Activated CD4-positive, alpha-beta T cell treated with anti-CD3 and anti-CD28 coated beads for 36 hours (primary cell): ENCODE data around the gene FAM219B. TPM values are rescaled to one million over a fixed set of nuclear protein-coding genes. Genes with fewer than 3 reads are reported as not detected.

ENCODE experiments used
- ATAC-seq: fragments of 200-7000 bp; cut with Tn5 transposase; one replicate; pipeline ENCODE4 v1.10.0; 2021; ENCODE audit warnings: mild to moderate bottlenecking, moderate library complexity
- CTCF ChIA-PET: fragments of 350-600 bp; sonication (Branson Sonifier 250); formaldehyde crosslinking; loops from one replicate; lab custom pipeline; 2021; ENCODE audit warnings: antibody characterized with exemption; lab: Charles Lee
- POLR2A ChIA-PET: fragments of 350-600 bp; sonication (Branson Sonifier 250); formaldehyde crosslinking; loops from one replicate; lab custom pipeline; 2021; ENCODE audit warnings: antibody characterized with exemption, inconsistent platforms; lab: Charles Lee
- DNase-seq: peaks from one replicate; pipeline ENCODE4 v3.0.0-alpha.2; 2020
- H3K27ac Mint-ChIP-seq: one replicate; pipeline ENCODE4 v1.8.0; 2021; ENCODE audit warnings: mixed read lengths
- H3K27me3 Mint-ChIP-seq: one replicate; pipeline ENCODE4 v1.8.0; 2021; ENCODE audit warnings: mixed read lengths
- H3K36me3 Mint-ChIP-seq: one replicate; pipeline ENCODE4 v1.8.0; 2021; ENCODE audit warnings: low read depth, mixed read lengths
- H3K4me1 Mint-ChIP-seq: one replicate; pipeline ENCODE4 v1.8.0; 2021; ENCODE audit warnings: mixed read lengths
- H3K4me3 Mint-ChIP-seq: one replicate; pipeline ENCODE4 v1.8.0; 2021; ENCODE audit warnings: mild to moderate bottlenecking, moderate library complexity, mixed read lengths
- H3K9me3 Mint-ChIP-seq: one replicate; pipeline ENCODE4 v1.8.0; 2021; ENCODE audit warnings: low read depth, mixed read lengths
- intact Hi-C, 2 experiments: fragments of 100-400 bp; cut with DNase I in 1 of 2; cut with micrococcal nuclease in 1 of 2; formaldehyde crosslinking; loops; one replicate each; pipeline versions ENCODE4 v1.14.2 to v1.15.1; 2022 to 2024; cut with DNase I, micrococcal nuclease
- total RNA-seq, 2 experiments: library from RNA; stranded (reverse); gene quantifications; one replicate each; pipeline ENCODE4 v1.2.3, GENCODE V29; 2021

Gene FAM219B
- total RNA-seq, 2 experiments from 2014 or later: 39.3 to 49.7 TPM

DNA sequence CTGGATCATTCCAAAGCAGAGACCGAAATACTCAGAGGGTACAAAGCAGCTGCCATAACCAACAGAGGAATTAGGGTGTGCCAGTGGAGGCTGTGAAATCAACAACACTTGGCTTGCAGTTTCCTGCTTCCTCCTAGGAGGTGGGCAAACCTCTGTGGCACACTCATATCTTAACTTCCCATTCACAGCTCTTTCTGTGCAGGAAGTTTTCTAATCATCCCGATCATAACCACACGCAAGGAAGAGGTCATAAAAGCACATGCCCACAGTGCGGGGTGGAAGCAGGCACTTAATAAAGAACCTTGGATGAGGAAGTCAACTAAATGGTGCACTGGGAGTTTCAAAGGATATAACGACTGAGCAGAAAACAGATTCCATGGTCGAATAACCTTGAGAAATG is 38.6 kb downstream of the FAM219B start:
- POLR2A ChIA-PET: interaction anchor here (0.7 kb wide), 1 partner anchor 143 kb away, joined by 3 read pairs; the partner anchor contains the start of gene CYP1A1

DNA sequence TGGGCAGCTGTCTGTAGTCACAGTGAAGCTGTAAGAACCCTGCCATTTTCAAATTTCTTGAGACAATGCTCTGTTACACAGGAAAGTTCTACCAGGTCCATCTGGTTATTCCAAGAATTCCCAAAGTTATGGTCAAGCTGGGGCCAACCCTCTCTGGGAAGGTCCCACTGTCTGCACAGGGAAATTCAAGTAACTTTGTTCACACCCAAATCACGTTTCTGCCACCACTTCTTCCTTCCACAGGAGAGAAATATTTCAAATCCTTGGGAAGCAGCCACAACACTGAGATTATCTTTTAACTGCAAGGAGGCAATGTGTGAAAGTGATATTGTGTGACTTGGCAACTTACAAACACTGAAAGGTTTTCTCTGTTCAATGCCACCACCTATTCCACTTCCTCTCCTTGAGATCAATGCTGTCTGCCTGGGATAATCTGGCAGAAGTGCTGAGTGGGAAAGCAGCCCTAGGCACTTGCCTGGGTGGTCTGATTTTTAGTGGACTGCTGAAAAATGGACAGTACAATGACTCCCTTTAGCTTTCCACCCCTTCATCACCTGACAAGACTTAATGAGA is 39.1 kb downstream of the FAM219B start:
- ATAC-seq: no peak
- Mint-ChIP-seq H3K9me3 (no peaks in the 10 kb centered on the region), H3K27ac (peak overlapping the region; percentile 77), H3K4me1 (peaks cover 83% of the 10 kb centered on the region), H3K4me3 (peak overlapping the region; percentile 14), H3K27me3 (no peaks in the 10 kb centered on the region), H3K36me3 (peaks cover 29% of the 10 kb centered on the region)
- DNase-seq: no peak
- intact Hi-C loops: no loop called here
- CTCF ChIA-PET: interaction anchor here (0.9 to 4.3 kb wide), 3 partner anchors 12 to 34 kb away, joined by 3 to 38 read pairs (median 4); no protein-coding TSS in a partner anchor
- POLR2A ChIA-PET: interaction anchor here (0.7 kb wide), 1 partner anchor 142 kb away, joined by 3 read pairs; the partner anchor contains the start of gene CYP1A1

More for the DNA sequence above, 38.6 kb downstream of the FAM219B start:
- peak; percentile 17 for DNase-seq
- Mint-ChIP-seq H3K27ac (peak overlapping the region; percentile 77), H3K4me1 (peaks cover 87% of the 10 kb centered on the region), H3K36me3 (peaks cover 29% of the 10 kb centered on the region), H3K27me3 (no peaks in the 10 kb centered on the region), H3K9me3 (no peaks in the 10 kb centered on the region), H3K4me3 (peak overlapping the region; percentile 14)
- CTCF ChIA-PET: interaction anchor here (0.6 to 4.3 kb wide), 3 partner anchors 15 to 127 kb away, joined by 3 to 38 read pairs (median 3); no protein-coding TSS in a partner anchor
- intact Hi-C loops: no loop called here
- no peak for ATAC-seq

DNA sequence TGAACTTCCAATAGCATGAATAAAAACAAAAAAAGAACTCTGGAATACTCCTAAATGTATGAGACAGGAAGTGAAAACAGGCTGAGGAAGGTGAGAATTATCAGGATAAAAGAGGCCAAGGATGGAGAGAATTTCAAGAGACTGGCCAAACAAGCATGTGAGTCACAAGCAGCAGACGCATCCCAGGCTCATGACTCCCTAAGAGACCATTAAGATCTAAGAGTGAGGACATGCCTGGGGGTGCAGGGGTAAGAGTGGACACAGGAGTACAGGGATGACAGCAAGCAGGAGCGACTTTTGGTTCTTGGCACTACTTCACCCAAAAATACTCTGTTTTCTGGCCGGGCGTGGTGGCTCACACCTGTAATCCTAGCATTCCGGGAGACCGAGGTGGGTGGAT is 40.6 kb downstream of the FAM219B start:
- peaks cover 29% of the 10 kb centered on the region for H3K36me3 Mint-ChIP-seq
- DNase-seq (no peak), ATAC-seq (no peak)
- no peak overlapping the region for H3K4me3 Mint-ChIP-seq
- no peaks in the 10 kb centered on the region for H3K9me3 Mint-ChIP-seq
- ChIA-PET POLR2A (interaction anchor here (0.5 kb wide), 1 partner anchor 9 kb away, joined by 9 read pairs; no protein-coding TSS in a partner anchor), CTCF (interaction anchor here (0.6 to 0.9 kb wide), 2 partner anchors 21 to 98 kb away, joined by 3 read pairs; no protein-coding TSS in a partner anchor)
- peaks cover 74% of the 10 kb centered on the region for H3K4me1 Mint-ChIP-seq
- intact Hi-C loops: no loop called here
- H3K27ac Mint-ChIP-seq: peak overlapping the region; percentile 38
- no peaks in the 10 kb centered on the region for H3K27me3 Mint-ChIP-seq

DNA sequence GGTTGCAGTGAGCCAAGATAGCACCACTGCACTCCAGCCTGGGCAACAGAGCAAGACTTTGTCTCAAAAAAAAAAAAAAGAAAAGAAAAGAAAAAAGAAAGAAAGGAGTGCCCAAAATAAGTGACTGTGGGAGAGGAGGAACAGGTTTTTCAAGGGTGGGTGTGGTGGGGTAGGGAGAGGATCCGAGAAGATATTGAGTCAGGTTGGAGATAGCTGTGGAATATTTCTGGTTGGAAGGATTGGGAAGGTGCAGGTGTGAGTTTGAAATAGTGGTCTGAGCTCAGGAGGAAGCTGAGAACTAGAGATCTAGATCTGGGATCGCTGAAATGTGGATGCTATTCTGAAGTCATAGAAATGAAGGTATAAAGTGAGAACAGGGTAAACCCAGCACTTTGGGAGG is 41.3 kb downstream of the FAM219B start:
- Mint-ChIP-seq H3K27ac (peak overlapping the region; percentile 24), H3K4me1 (peaks cover 66% of the 10 kb centered on the region), H3K9me3 (no peaks in the 10 kb centered on the region), H3K27me3 (no peaks in the 10 kb centered on the region), H3K36me3 (peaks cover 24% of the 10 kb centered on the region), H3K4me3 (no peak overlapping the region)
- DNase-seq (no peak), ATAC-seq (no peak)
- intact Hi-C loops: no loop called here
- CTCF ChIA-PET: interaction anchor here (1.1 kb wide), 1 partner anchor 36 kb away, joined by 3 read pairs; no protein-coding TSS in a partner anchor
- POLR2A ChIA-PET: no interaction called here

DNA sequence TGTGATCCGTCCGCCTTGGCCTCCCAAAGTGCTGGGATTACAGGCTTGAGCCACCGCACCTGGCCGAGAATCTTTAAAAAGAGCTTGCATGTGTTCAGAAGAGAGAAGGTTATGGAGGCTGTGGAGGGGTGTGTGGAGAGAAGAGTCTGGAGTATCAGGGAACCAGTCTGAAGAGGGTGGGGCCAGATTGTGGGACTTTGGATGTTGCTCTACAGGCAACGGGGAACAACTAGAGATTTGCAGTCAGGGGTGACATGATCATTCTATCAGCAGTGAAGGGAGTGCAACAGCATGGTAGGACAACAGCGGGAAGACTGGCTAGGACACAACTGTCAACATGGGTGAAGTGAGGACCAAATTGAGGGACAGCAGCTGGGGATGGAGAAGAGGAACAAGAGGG is 42.4 kb downstream of the FAM219B start:
- CTCF ChIA-PET: no interaction called here
- no peaks in the 10 kb centered on the region for H3K9me3 Mint-ChIP-seq
- H3K27me3 Mint-ChIP-seq: no peaks in the 10 kb centered on the region
- H3K4me1 Mint-ChIP-seq: peaks cover 62% of the 10 kb centered on the region
- H3K4me3 Mint-ChIP-seq: no peak overlapping the region
- H3K27ac Mint-ChIP-seq: peak overlapping the region; percentile 39
- DNase-seq (no peak), ATAC-seq (no peak)
- intact Hi-C loops: no loop called here
- H3K36me3 Mint-ChIP-seq: peaks cover 17% of the 10 kb centered on the region
- POLR2A ChIA-PET: no interaction called here

GRCh38 chr15:74863239-74864056 is 43.2 kb downstream of the FAM219B start:
- Mint-ChIP-seq H3K4me3 (no peak overlapping the region), H3K27ac (peak overlapping the region; percentile 73), H3K9me3 (no peaks in the 10 kb centered on the region), H3K27me3 (no peaks in the 10 kb centered on the region), H3K36me3 (peaks cover 17% of the 10 kb centered on the region), H3K4me1 (peaks cover 59% of the 10 kb centered on the region)
- ATAC-seq (peak; percentile 75), DNase-seq (peak; percentile 48)
- POLR2A ChIA-PET: no interaction called here
- CTCF ChIA-PET: no interaction called here
- intact Hi-C loops: no loop called here

DNA sequence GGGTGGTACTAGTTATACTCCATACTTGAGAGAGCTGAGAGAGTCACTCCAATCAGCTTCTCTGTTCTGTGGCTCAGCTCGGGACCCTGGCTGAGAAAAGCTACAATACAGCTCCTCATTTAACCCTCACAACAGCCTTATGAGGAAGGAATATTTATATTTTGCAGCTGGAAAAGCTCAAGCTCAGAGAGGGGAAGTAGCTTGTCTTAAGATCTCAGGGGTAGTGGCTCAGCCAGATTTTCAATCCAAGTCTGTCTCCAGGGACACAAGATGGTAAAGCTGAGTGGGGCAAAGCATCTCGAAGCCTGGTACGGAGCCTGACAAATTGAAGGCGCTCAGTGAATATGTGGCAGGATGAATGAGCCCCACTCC is 48.3 kb downstream of the FAM219B start:
- ChIA-PET POLR2A (interaction anchor here (2.3 kb wide), 1 partner anchor 12 kb away, joined by 12 read pairs; no protein-coding TSS in a partner anchor), CTCF (interaction anchor here (0.6 to 2.4 kb wide), 9 partner anchors 10 to 805 kb away, joined by 3 to 11 read pairs (median 4); no protein-coding TSS in a partner anchor)
- DNase-seq: no peak
- no peaks in the 10 kb centered on the region for H3K9me3 Mint-ChIP-seq
- no peak for ATAC-seq
- H3K4me1 Mint-ChIP-seq: peaks cover 34% of the 10 kb centered on the region
- H3K4me3 Mint-ChIP-seq: no peak overlapping the region
- peaks cover 6% of the 10 kb centered on the region for H3K36me3 Mint-ChIP-seq
- H3K27ac Mint-ChIP-seq: peak overlapping the region; percentile 85
- no peaks in the 10 kb centered on the region for H3K27me3 Mint-ChIP-seq
- intact Hi-C loops: no loop called here

DNA sequence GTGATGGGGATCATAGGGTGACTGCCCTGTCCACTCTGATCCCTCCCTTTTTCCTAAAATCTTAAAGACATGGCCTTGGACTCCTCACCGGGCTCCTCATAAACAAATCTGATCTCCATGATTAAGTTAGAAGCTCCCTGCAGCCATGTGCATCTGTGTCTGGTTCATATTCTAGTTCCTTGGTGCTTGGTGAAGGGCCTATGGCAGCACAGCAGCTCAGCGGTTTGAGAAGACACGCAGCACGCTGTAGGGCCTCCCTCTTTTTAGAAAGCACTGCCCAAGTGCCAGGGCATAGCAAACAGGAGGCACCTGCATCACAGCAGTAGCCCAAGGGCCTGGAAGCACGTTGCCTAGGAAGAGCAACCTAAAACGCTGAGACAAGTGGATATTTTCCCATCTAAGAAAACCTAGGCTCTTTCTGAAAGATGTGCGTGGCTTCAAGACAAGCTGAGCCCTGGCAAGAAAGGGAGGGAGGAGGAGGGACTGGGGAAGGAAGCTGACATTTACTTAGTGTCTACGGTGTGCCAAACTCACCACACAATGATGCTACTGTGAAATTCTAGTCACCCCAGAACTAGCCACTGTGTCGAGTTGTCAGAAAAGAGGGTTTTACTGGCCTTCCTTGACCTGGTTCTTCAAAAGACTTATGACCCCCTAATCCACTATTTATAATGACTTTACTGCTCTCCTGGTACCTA is 48.8 kb downstream of the FAM219B start:
- Mint-ChIP-seq H3K4me3 (no peak overlapping the region), H3K4me1 (peaks cover 34% of the 10 kb centered on the region), H3K9me3 (no peaks in the 10 kb centered on the region), H3K27me3 (no peaks in the 10 kb centered on the region), H3K27ac (peak overlapping the region; percentile 85), H3K36me3 (peaks cover 7% of the 10 kb centered on the region)
- DNase-seq (no peak), ATAC-seq (peak; percentile 86)
- POLR2A ChIA-PET: interaction anchor here (2.3 kb wide), 1 partner anchor 13 kb away, joined by 12 read pairs; no protein-coding TSS in a partner anchor
- intact Hi-C loops: no loop called here
- CTCF ChIA-PET: interaction anchor here (0.6 to 2.4 kb wide), 6 partner anchors 9 to 804 kb away, joined by 3 to 11 read pairs (median 5); no protein-coding TSS in a partner anchor

- Mint-ChIP-seq H3K36me3 (peaks cover 7% of the 10 kb centered on the region), H3K9me3 (no peaks in the 10 kb centered on the region), H3K4me3 (no peak overlapping the region), H3K27me3 (no peaks in the 10 kb centered on the region), H3K4me1 (peaks cover 34% of the 10 kb centered on the region), H3K27ac (peak overlapping the region; percentile 56)
- ATAC-seq (no peak), DNase-seq (no peak)
- POLR2A ChIA-PET: no interaction called here
- CTCF ChIA-PET: interaction anchor here (0.6 to 2.0 kb wide), 5 partner anchors 45 to 217 kb away, joined by 3 to 7 read pairs (median 3); no protein-coding TSS in a partner anchor
- intact Hi-C loops: no loop called here
Observed at GRCh38 chr15:74857082-74857655, 49.5 kb downstream of the FAM219B start.

- CTCF ChIA-PET: interaction anchor here (0.6 to 2.0 kb wide), 6 partner anchors 13 to 217 kb away, joined by 3 to 7 read pairs (median 3); no protein-coding TSS in a partner anchor
- no peak overlapping the region for H3K27ac Mint-ChIP-seq
- intact Hi-C loops: no loop called here
- DNase-seq: no peak
- no peak overlapping the region for H3K4me3 Mint-ChIP-seq
- H3K9me3 Mint-ChIP-seq: no peaks in the 10 kb centered on the region
- POLR2A ChIA-PET: no interaction called here
- H3K4me1 Mint-ChIP-seq: peaks cover 34% of the 10 kb centered on the region
- no peak for ATAC-seq
- H3K27me3 Mint-ChIP-seq: no peaks in the 10 kb centered on the region
- peaks cover 10% of the 10 kb centered on the region for H3K36me3 Mint-ChIP-seq
Observed at GRCh38 chr15:74856537-74856936, 50.1 kb downstream of the FAM219B start.
